IPS-15b (cell line): ENCODE data around the gene TALDO1.

Experiments
- H3K27me3 ChIP-seq: one replicate; pipeline ENCODE4 v1.6.1; 2013; ENCODE audit warnings: low read length; ENCODE audit not compliant: control insufficient read depth, insufficient read depth
- H3K36me3 ChIP-seq: one replicate; pipeline ENCODE4 v1.6.1; 2013; ENCODE audit warnings: low read length; ENCODE audit not compliant: control insufficient read depth, insufficient read depth
- H3K4me1 ChIP-seq: one replicate; pipeline ENCODE4 v1.6.1; 2013; ENCODE audit warnings: mild to moderate bottlenecking, low read length; ENCODE audit not compliant: control insufficient read depth, insufficient read depth
- H3K4me3 ChIP-seq: one replicate; pipeline ENCODE4 v1.5.1; 2013; ENCODE audit warnings: low read depth, low read length
- H3K9ac ChIP-seq: one replicate; pipeline ENCODE4 v1.6.1; 2013; ENCODE audit warnings: low read depth, mild to moderate bottlenecking, low read length
- H3K9me3 ChIP-seq: one replicate; pipeline ENCODE4 v1.6.1; 2013; ENCODE audit warnings: mild to moderate bottlenecking, low read length; ENCODE audit not compliant: control insufficient read depth, insufficient read depth

TALDO1 gene

GRCh38 chr11:705646-706438 is 41.4 kb upstream of the TALDO1 start, which contains the start of gene EPS8L2:
EPS8L2 (plus strand) TSS chr11:706231; CDS start chr11:709408, 3,177 bp downstream.
- Histone ChIP-seq H3K9ac (peak within 1 kb of the TSS; percentile 88), H3K9me3 (no peaks in the 10 kb centered on the region), H3K36me3 (peaks cover 17% of the 10 kb centered on the region), H3K4me1 (peaks cover 4% of the 10 kb centered on the region), H3K4me3 (peak within 1 kb of the TSS; percentile 77), H3K27me3 (no peaks in the 10 kb centered on the region)

- H3K9ac ChIP-seq = peak overlapping the region; percentile 88
- H3K4me1 ChIP-seq = peaks cover 4% of the 10 kb centered on the region
- H3K4me3 ChIP-seq = peak overlapping the region; percentile 77
These were observed 40.8 kb upstream of the TALDO1 start for GRCh38 chr11:706439-706956.

GRCh38 chr11:706957-707816 is 40.1 kb upstream of the TALDO1 start:
- no peaks in the 10 kb centered on the region for H3K9me3 ChIP-seq
- H3K4me3 ChIP-seq = peak overlapping the region; percentile 77
- H3K36me3 ChIP-seq = peaks cover 17% of the 10 kb centered on the region
- peak overlapping the region; percentile 88 for H3K9ac ChIP-seq
- peaks cover 4% of the 10 kb centered on the region for H3K4me1 ChIP-seq
- no peaks in the 10 kb centered on the region for H3K27me3 ChIP-seq

More at GRCh38 chr11:706439-706956, 40.8 kb upstream of the TALDO1 start:
- Histone ChIP-seq H3K27me3 (no peaks in the 10 kb centered on the region), H3K9me3 (no peaks in the 10 kb centered on the region), H3K36me3 (peaks cover 17% of the 10 kb centered on the region)

- Histone ChIP-seq H3K9ac (no peak overlapping the region), H3K36me3 (peaks cover 14% of the 10 kb centered on the region), H3K27me3 (no peaks in the 10 kb centered on the region), H3K9me3 (no peaks in the 10 kb centered on the region), H3K4me1 (peaks cover 4% of the 10 kb centered on the region), H3K4me3 (no peak overlapping the region)
These were observed 39.3 kb upstream of the TALDO1 start for GRCh38 chr11:707817-708420.

GRCh38 chr11:708511-708910 is 38.8 kb upstream of the TALDO1 start:
- Histone ChIP-seq H3K9ac (no peak overlapping the region), H3K36me3 (peaks cover 14% of the 10 kb centered on the region), H3K4me3 (no peak overlapping the region), H3K9me3 (no peaks in the 10 kb centered on the region), H3K4me1 (peaks cover 4% of the 10 kb centered on the region), H3K27me3 (no peaks in the 10 kb centered on the region)

- H3K36me3 ChIP-seq = peaks cover 11% of the 10 kb centered on the region
- H3K4me3 ChIP-seq = no peak overlapping the region
- peaks cover 4% of the 10 kb centered on the region for H3K4me1 ChIP-seq
- H3K9me3 ChIP-seq = no peaks in the 10 kb centered on the region
- H3K27me3 ChIP-seq = no peaks in the 10 kb centered on the region
- H3K9ac ChIP-seq = peak overlapping the region; percentile 54
These were observed 37.9 kb upstream of the TALDO1 start for GRCh38 chr11:709109-709997.

GRCh38 chr11:714436-714835 is 32.8 kb upstream of the TALDO1 start:
- Histone ChIP-seq H3K36me3 (no peaks in the 10 kb centered on the region), H3K4me1 (peaks cover 4% of the 10 kb centered on the region), H3K9me3 (no peaks in the 10 kb centered on the region), H3K4me3 (no peak overlapping the region), H3K9ac (no peak overlapping the region), H3K27me3 (no peaks in the 10 kb centered on the region)

GRCh38 chr11:719214-720016 is 27.8 kb upstream of the TALDO1 start:
- H3K36me3 ChIP-seq = peaks cover 3% of the 10 kb centered on the region
- peaks cover 2% of the 10 kb centered on the region for H3K4me1 ChIP-seq
- no peak overlapping the region for H3K9ac ChIP-seq
- no peaks in the 10 kb centered on the region for H3K27me3 ChIP-seq
- H3K9me3 ChIP-seq = no peaks in the 10 kb centered on the region
- H3K4me3 ChIP-seq = no peak overlapping the region

- Histone ChIP-seq H3K27me3 (no peaks in the 10 kb centered on the region), H3K9me3 (no peaks in the 10 kb centered on the region), H3K9ac (no peak overlapping the region), H3K36me3 (peaks cover 3% of the 10 kb centered on the region), H3K4me1 (peaks cover 2% of the 10 kb centered on the region), H3K4me3 (peak overlapping the region; percentile 20)
These were observed 27.1 kb upstream of the TALDO1 start for GRCh38 chr11:720017-720641.

- Histone ChIP-seq H3K4me1 (peaks cover 5% of the 10 kb centered on the region), H3K36me3 (peaks cover 3% of the 10 kb centered on the region), H3K9ac (no peak overlapping the region), H3K27me3 (no peaks in the 10 kb centered on the region), H3K4me3 (peak overlapping the region; percentile 20), H3K9me3 (no peaks in the 10 kb centered on the region)
These were observed 26.5 kb upstream of the TALDO1 start for GRCh38 chr11:720642-721246.
